Upper lobe of left lung (tissue), 6 donors: ENCODE measurements around the gene AFTPH. TPM values are rescaled to one million over a fixed set of nuclear protein-coding genes. Genes with fewer than 3 reads are reported as not detected.

Experiments
- ATAC-seq, 2 donors: fragments of 200-7000 bp; cut with Tn5 transposase; one replicate each; pipeline ENCODE4 v1.9.1; 2022; ENCODE audit warnings: mild to moderate bottlenecking in 2 of 2, moderate library complexity in 2 of 2; ENCODE audit not compliant: low FRiP score in 2 of 2
- DNase-seq, 2 donors: peaks; one replicate each; pipeline ENCODE4 v3.0.0-alpha.2; 2019 to 2020
- H3K27ac ChIP-seq, 4 donors: fragments of 200-600 bp; sonication (generic); one replicate each; pipeline ENCODE4 v1.5.1; 2016 to 2019
- H3K27me3 ChIP-seq, 4 donors: fragments of 200-600 bp; sonication (generic); one replicate each; pipeline ENCODE4 v1.5.1; 2017 to 2019
- H3K36me3 ChIP-seq, 4 donors: fragments of 200-600 bp; sonication (generic); one replicate each; pipeline ENCODE4 v1.5.1; 2016 to 2019
- H3K4me1 ChIP-seq, 4 donors: fragments of 200-600 bp; sonication (generic); one replicate each; pipeline ENCODE4 v1.5.1; 2018 to 2019
- H3K4me3 ChIP-seq, 4 donors: fragments of 200-600 bp; sonication (generic); one replicate each; pipeline ENCODE4 v1.5.1; 2017 to 2019; ENCODE audit warnings: mild to moderate bottlenecking in 2 of 4, moderate library complexity in 1 of 4
- H3K9me3 ChIP-seq, 4 donors: fragments of 200-600 bp; sonication (generic); one replicate each; pipeline ENCODE4 v1.5.1; 2018 to 2019
- EP300 ChIP-seq, 4 donors: sonication (generic); formaldehyde crosslinking; IDR thresholded peaks; one replicate each; pipeline ENCODE4 v1.5.1; 2017; ENCODE audit warnings: antibody characterized with exemption in 4 of 4, control low read depth in 2 of 4
- POLR2A ChIP-seq, 4 donors: fragments of 450-650 bp; IDR thresholded peaks; one replicate each; pipeline ENCODE4 v1.5.1; 2016 to 2017; ENCODE audit warnings: antibody characterized with exemption in 4 of 4, mild to moderate bottlenecking in 2 of 4
- POLR2AphosphoS5 ChIP-seq, 2 donors: sonication (generic); formaldehyde crosslinking; IDR thresholded peaks; one replicate each; pipeline ENCODE4 v1.5.1; 2017; ENCODE audit warnings: antibody characterized with exemption in 2 of 2
- WGBS, 2 donors: methylation state at CpG; one replicate each; pipeline ENCODE4 v1.1.5; 2017 to 2018; 5-methylcytosine and 5-hydroxymethylcytosine counted together
- total RNA-seq, 6 donors: library from RNA; depleted of rRNA in 4 of 6; stranded (reverse); fragments of >200 nt in 4 of 6; gene quantifications; one replicate each; pipeline versions ENCODE4 v1.1.0 to v1.2.1, GENCODE V29; 2016 to 2021
- TF ChIP-seq, protein P1 (sequence below), 6 experiments: fragments of 450-650 bp in 4 of 6; fragments of 200-600 bp in 2 of 6; sonication (generic) in 2 of 6; IDR thresholded peaks; one replicate each; pipeline ENCODE4 v1.5.1; 2016 to 2019; ENCODE audit warnings: antibody characterized with exemption in 6 of 6
- donor health status: DM: no; HTN: no; CAD: no; lungs with moderate emphysema.
- donor health status: DM: no; HTN: yes; CAD: no; lungs with severe emphysema.

The AFTPH gene
- total RNA-seq, 6 donors from 2014 or later, result 21.5 to 72.9 (median 35.4) TPM

DNA sequence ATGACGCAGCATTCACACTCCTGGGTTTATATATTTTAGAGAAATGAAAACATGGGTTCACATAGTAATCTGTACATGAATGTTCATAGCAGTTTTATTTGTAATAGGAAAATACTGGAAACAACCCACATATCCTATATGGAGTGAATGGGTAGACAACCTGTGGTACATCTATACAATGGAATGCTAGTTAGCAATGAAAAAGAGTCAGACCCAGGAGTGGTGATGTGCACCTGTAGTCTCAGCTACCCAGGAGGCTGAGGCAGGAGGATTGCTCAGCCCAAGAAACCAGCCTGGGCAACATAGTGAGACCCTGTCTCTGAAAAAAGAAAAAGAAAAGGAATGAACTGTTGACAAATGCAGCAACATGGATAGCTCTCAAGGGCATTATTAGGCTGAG, 25.9 kb downstream of the AFTPH start:
- Histone ChIP-seq H3K36me3 (peaks cover 0 to 10% (median 2%) of the 10 kb centered on the region in 4 donors), H3K4me3 (no peak overlapping the region), H3K27me3 (no peaks in the 10 kb centered on the region), H3K4me1 (peaks cover 0 to 7% (median 5%) of the 10 kb centered on the region in 4 donors), H3K27ac (no peak overlapping the region), H3K9me3 (no peaks in the 10 kb centered on the region)
- ATAC-seq (no peak), DNase-seq (no peak)
- no peak for TF ChIP-seq POLR2AphosphoS5 (IDR thresholded peaks at IDR 0.05)
- 95 to 97% methylated on average over 1 of the region's 1 CpG for WGBS, 2 donors

- WGBS, 2 donors, result 96 to 97% methylated on average over 1 of the region's 1 CpG
- Histone ChIP-seq H3K27me3 (no peaks in the 10 kb centered on the region), H3K9me3 (no peaks in the 10 kb centered on the region), H3K4me1 (peaks cover 0 to 7% (median 5%) of the 10 kb centered on the region in 4 donors), H3K27ac (no peak overlapping the region), H3K36me3 (peaks cover 0 to 10% (median 2%) of the 10 kb centered on the region in 4 donors), H3K4me3 (no peak overlapping the region)
- no peak for DNase-seq
- no peak for ATAC-seq
- TF ChIP-seq EP300 (IDR thresholded peaks at IDR 0.05) (no peak), POLR2A (IDR thresholded peaks at IDR 0.05) (no peak), POLR2AphosphoS5 (IDR thresholded peaks at IDR 0.05) (no peak)
- TF ChIP-seq, protein P1, sequence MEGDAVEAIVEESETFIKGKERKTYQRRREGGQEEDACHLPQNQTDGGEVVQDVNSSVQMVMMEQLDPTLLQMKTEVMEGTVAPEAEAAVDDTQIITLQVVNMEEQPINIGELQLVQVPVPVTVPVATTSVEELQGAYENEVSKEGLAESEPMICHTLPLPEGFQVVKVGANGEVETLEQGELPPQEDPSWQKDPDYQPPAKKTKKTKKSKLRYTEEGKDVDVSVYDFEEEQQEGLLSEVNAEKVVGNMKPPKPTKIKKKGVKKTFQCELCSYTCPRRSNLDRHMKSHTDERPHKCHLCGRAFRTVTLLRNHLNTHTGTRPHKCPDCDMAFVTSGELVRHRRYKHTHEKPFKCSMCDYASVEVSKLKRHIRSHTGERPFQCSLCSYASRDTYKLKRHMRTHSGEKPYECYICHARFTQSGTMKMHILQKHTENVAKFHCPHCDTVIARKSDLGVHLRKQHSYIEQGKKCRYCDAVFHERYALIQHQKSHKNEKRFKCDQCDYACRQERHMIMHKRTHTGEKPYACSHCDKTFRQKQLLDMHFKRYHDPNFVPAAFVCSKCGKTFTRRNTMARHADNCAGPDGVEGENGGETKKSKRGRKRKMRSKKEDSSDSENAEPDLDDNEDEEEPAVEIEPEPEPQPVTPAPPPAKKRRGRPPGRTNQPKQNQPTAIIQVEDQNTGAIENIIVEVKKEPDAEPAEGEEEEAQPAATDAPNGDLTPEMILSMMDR (IDR thresholded peaks at IDR 0.05), result no peak
Observed at GRCh38 chr2:64551851-64552250, 27.7 kb downstream of the AFTPH start.

DNA sequence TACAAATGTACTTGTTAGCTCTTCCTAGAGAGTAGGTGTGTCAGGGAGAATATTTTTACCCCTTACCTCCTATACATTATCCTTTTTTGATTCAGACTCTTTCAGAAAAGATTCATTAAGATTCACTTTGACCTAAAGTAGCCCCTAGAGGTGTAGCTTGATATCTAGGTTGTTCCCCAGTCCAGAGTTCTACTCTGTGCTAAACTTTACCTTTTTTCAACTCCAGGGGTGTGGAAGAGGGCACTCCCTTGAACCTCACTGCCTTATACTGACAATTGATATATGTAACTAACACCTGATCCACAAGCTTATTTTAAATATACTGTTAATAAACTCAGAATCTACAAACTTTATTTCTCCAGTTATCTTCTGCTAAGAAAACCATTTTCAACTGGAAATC, 30.0 kb downstream of the AFTPH start:
- Histone ChIP-seq H3K9me3 (no peaks in the 10 kb centered on the region), H3K4me3 (no peak overlapping the region), H3K4me1 (no peaks in the 10 kb centered on the region), H3K27me3 (no peaks in the 10 kb centered on the region), H3K36me3 (peaks cover 0 to 10% (median 2%) of the 10 kb centered on the region in 4 donors), H3K27ac (no peak overlapping the region)
- no peak for ATAC-seq
- DNase-seq, result no peak
- TF ChIP-seq POLR2AphosphoS5 (IDR thresholded peaks at IDR 0.05), result no peak
- no peak for TF ChIP-seq EP300 (IDR thresholded peaks at IDR 0.05)
- TF ChIP-seq POLR2A (IDR thresholded peaks at IDR 0.05), result no peak
- TF ChIP-seq, protein P1 (IDR thresholded peaks at IDR 0.05), result no peak

DNA sequence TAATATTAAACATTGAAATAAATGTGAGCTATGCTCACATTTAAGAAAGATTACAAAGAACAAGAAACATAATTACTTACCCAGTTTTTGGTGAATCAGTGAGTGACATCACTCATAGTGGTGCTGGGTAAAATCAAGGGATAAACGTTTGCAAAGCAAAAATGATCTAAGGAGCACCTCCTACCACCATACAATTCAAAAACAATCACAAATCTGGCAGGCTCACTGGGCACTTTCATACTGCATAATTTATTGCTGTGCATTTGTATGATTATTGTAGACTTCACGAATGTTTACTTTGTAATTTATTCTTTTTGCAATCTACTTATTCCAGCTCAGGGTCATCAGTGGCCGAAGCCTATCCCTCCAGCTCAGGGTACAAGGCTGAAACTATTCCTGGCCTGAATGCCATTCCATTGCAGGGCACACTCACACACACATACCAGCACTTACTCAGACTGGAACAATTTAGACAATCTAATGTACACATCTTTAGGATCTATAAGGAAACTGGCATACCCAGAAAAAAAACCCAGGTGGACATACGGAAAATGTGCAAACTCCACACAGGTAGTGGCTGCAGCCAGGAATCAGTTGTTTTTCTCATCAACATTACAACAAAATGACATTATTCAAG, 34.4 kb downstream of the AFTPH start:
- H3K27me3 ChIP-seq, result no peaks in the 10 kb centered on the region
- TF ChIP-seq POLR2A (IDR thresholded peaks at IDR 0.05) (no peak), POLR2AphosphoS5 (IDR thresholded peaks at IDR 0.05) (no peak), EP300 (IDR thresholded peaks at IDR 0.05) (no peak)
- TF ChIP-seq, protein P1 (IDR thresholded peaks at IDR 0.05), result no peak
- H3K4me3 ChIP-seq, result no peak overlapping the region
- 81 to 84% methylated on average over 4 of the region's 4 CpGs for WGBS, 2 donors
- no peak overlapping the region for H3K27ac ChIP-seq
- ATAC-seq, result no peak
- peaks cover 0 to 7% (median 0%) of the 10 kb centered on the region in 4 donors for H3K4me1 ChIP-seq
- DNase-seq, result no peak
- no peaks in the 10 kb centered on the region for H3K9me3 ChIP-seq
- H3K36me3 ChIP-seq, result peaks cover 0 to 5% (median 0%) of the 10 kb centered on the region in 4 donors

GRCh38 chr2:64562148-64562784, 38.1 kb downstream of the AFTPH start:
- Histone ChIP-seq H3K9me3 (no peaks in the 10 kb centered on the region), H3K27ac (no peak overlapping the region), H3K4me1 (peaks cover 0 to 9% (median 3%) of the 10 kb centered on the region in 4 donors), H3K36me3 (peaks cover 0 to 3% (median 0%) of the 10 kb centered on the region in 4 donors), H3K4me3 (no peak overlapping the region), H3K27me3 (no peaks in the 10 kb centered on the region)
- TF ChIP-seq, protein P1 (IDR thresholded peaks at IDR 0.05), result peak in 3 of 6 experiments; percentile 20 to 30 (median 22)
- TF ChIP-seq EP300 (IDR thresholded peaks at IDR 0.05), result no peak
- no peak for TF ChIP-seq POLR2A (IDR thresholded peaks at IDR 0.05)
- no peak for TF ChIP-seq POLR2AphosphoS5 (IDR thresholded peaks at IDR 0.05)
- DNase-seq (no peak), ATAC-seq (peak in 1 of 2 donors; percentile 36)
- WGBS, 2 donors, result 67 to 82% methylated on average over 2 of the region's 2 CpGs
